HK-2 (cell line): Measurements from ENCODE around the gene SUSD6.

Source experiments
- DNase-seq: peaks from one replicate; pipeline ENCODE4 v3.0.0-alpha.2; 2018; ENCODE audit not compliant: unreplicated experiment

SUSD6 gene

GRCh38 chr14:69611172-69612013 is at the start of gene SUSD6:
Gene SUSD6 (plus strand): TSS chr14:69611596. CDS start chr14:69658593, 46,997 bp downstream.
- DNase-seq = peak; percentile 88

- DNase-seq = no peak
These were observed 49.5 kb upstream of the SUSD6 start for GRCh38 chr14:69561893-69562292.

GRCh38 chr14:69567563-69567962 is 43.8 kb upstream of the SUSD6 start:
- DNase-seq = no peak

GRCh38 chr14:69569859-69570258 is 41.5 kb upstream of the SUSD6 start:
- DNase-seq = no peak

GRCh38 chr14:69570836-69571330 is 40.5 kb upstream of the SUSD6 start:
- no peak for DNase-seq

GRCh38 chr14:69571449-69572029 is 39.9 kb upstream of the SUSD6 start:
- DNase-seq = no peak

- DNase-seq = peak; percentile 48
These were observed 39.2 kb upstream of the SUSD6 start for GRCh38 chr14:69572030-69572840.

- no peak for DNase-seq
These were observed 38.6 kb upstream of the SUSD6 start for GRCh38 chr14:69572841-69573135.

GRCh38 chr14:69573205-69573830 is 38.1 kb upstream of the SUSD6 start:
- DNase-seq = no peak

GRCh38 chr14:69573831-69574262 is 37.5 kb upstream of the SUSD6 start:
- no peak for DNase-seq

GRCh38 chr14:69574263-69574953 is 37.0 kb upstream of the SUSD6 start, which contains the start of gene CCDC177:
Gene CCDC177 (minus strand): TSS chr14:69574871. CDS start chr14:69573622, 1,249 bp downstream.
- peak; percentile 48 for DNase-seq

- no peak for DNase-seq
These were observed 36.5 kb upstream of the SUSD6 start for GRCh38 chr14:69574954-69575295.

- DNase-seq = no peak
These were observed 31.9 kb upstream of the SUSD6 start for GRCh38 chr14:69579476-69579875.

GRCh38 chr14:69580009-69580577 is 31.3 kb upstream of the SUSD6 start:
- DNase-seq = no peak

- DNase-seq = no peak
These were observed 30.0 kb upstream of the SUSD6 start for GRCh38 chr14:69581316-69581935.

GRCh38 chr14:69582212-69582611 is 29.2 kb upstream of the SUSD6 start:
- DNase-seq = no peak

GRCh38 chr14:69582829-69583228 is 28.6 kb upstream of the SUSD6 start:
- no peak for DNase-seq

- DNase-seq = no peak
These were observed 27.0 kb upstream of the SUSD6 start for GRCh38 chr14:69584389-69584788.

- DNase-seq = no peak
These were observed 25.0 kb upstream of the SUSD6 start for GRCh38 chr14:69586404-69586803.

- no peak for DNase-seq
These were observed 24.0 kb upstream of the SUSD6 start for GRCh38 chr14:69587389-69587788.

GRCh38 chr14:69591317-69591716 is 20.1 kb upstream of the SUSD6 start:
- no peak for DNase-seq
